ENCODE data around the gene KIF2C. TPM values are rescaled to one million over a fixed set of nuclear protein-coding genes. Genes with fewer than 3 reads are reported as not detected.

KIF2C gene
- total and polyA plus RNA-seq, 9 of the 15 experiments (the other 6 are each of a cell fraction or from before 2014, with no cell fraction given), result 84.9 to 226 (median 169) TPM

DNA sequence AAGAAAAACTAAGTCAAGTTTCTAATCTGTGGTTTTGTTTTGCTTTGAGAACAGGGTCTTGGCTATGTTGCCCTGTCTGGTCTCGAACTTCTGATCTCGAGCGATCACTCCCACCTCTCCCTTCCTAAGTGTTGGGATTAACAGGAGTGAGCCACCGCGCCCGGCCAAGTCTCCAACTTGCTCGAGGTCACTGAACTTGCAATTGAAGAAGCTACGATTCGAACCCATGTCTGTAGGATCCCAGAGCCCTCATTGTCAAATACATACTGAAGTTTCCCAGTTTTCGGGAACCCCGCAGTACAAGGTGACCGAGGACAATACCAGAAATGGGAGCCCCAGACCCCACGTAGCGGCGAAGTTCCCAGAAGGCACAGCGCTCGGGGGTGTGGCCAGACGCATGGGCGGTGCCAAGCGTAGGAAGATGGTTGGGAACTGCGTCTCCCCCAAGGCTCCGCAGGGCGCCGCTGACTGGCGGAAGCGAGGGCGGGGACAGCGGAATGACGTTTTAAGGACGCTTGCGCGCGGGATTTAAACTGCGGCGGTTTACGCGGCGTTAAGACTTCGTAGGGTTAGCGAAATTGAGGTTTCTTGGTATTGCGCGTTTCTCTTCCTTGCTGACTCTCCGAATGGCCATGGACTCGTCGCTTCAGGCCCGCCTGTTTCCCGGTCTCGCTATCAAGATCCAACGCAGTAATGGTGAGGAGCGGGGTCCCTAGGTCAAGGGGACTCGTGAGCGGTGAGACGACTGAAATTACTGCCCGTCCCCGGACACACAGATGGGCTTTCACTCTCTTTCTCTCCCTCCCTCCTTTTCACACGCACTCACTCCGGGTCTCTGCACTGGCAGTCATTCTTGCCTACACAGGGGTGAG, at the start of gene KIF2C (continued):
- TF ChIP-seq, protein P1, sequence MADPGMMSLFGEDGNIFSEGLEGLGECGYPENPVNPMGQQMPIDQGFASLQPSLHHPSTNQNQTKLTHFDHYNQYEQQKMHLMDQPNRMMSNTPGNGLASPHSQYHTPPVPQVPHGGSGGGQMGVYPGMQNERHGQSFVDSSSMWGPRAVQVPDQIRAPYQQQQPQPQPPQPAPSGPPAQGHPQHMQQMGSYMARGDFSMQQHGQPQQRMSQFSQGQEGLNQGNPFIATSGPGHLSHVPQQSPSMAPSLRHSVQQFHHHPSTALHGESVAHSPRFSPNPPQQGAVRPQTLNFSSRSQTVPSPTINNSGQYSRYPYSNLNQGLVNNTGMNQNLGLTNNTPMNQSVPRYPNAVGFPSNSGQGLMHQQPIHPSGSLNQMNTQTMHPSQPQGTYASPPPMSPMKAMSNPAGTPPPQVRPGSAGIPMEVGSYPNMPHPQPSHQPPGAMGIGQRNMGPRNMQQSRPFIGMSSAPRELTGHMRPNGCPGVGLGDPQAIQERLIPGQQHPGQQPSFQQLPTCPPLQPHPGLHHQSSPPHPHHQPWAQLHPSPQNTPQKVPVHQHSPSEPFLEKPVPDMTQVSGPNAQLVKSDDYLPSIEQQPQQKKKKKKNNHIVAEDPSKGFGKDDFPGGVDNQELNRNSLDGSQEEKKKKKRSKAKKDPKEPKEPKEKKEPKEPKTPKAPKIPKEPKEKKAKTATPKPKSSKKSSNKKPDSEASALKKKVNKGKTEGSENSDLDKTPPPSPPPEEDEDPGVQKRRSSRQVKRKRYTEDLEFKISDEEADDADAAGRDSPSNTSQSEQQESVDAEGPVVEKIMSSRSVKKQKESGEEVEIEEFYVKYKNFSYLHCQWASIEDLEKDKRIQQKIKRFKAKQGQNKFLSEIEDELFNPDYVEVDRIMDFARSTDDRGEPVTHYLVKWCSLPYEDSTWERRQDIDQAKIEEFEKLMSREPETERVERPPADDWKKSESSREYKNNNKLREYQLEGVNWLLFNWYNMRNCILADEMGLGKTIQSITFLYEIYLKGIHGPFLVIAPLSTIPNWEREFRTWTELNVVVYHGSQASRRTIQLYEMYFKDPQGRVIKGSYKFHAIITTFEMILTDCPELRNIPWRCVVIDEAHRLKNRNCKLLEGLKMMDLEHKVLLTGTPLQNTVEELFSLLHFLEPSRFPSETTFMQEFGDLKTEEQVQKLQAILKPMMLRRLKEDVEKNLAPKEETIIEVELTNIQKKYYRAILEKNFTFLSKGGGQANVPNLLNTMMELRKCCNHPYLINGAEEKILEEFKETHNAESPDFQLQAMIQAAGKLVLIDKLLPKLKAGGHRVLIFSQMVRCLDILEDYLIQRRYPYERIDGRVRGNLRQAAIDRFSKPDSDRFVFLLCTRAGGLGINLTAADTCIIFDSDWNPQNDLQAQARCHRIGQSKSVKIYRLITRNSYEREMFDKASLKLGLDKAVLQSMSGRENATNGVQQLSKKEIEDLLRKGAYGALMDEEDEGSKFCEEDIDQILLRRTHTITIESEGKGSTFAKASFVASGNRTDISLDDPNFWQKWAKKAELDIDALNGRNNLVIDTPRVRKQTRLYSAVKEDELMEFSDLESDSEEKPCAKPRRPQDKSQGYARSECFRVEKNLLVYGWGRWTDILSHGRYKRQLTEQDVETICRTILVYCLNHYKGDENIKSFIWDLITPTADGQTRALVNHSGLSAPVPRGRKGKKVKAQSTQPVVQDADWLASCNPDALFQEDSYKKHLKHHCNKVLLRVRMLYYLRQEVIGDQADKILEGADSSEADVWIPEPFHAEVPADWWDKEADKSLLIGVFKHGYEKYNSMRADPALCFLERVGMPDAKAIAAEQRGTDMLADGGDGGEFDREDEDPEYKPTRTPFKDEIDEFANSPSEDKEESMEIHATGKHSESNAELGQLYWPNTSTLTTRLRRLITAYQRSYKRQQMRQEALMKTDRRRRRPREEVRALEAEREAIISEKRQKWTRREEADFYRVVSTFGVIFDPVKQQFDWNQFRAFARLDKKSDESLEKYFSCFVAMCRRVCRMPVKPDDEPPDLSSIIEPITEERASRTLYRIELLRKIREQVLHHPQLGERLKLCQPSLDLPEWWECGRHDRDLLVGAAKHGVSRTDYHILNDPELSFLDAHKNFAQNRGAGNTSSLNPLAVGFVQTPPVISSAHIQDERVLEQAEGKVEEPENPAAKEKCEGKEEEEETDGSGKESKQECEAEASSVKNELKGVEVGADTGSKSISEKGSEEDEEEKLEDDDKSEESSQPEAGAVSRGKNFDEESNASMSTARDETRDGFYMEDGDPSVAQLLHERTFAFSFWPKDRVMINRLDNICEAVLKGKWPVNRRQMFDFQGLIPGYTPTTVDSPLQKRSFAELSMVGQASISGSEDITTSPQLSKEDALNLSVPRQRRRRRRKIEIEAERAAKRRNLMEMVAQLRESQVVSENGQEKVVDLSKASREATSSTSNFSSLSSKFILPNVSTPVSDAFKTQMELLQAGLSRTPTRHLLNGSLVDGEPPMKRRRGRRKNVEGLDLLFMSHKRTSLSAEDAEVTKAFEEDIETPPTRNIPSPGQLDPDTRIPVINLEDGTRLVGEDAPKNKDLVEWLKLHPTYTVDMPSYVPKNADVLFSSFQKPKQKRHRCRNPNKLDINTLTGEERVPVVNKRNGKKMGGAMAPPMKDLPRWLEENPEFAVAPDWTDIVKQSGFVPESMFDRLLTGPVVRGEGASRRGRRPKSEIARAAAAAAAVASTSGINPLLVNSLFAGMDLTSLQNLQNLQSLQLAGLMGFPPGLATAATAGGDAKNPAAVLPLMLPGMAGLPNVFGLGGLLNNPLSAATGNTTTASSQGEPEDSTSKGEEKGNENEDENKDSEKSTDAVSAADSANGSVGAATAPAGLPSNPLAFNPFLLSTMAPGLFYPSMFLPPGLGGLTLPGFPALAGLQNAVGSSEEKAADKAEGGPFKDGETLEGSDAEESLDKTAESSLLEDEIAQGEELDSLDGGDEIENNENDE (IDR thresholded peaks at IDR 0.05; ENCODE audit: low read depth, low read length), result no peak
- TF ChIP-seq, protein P2, sequence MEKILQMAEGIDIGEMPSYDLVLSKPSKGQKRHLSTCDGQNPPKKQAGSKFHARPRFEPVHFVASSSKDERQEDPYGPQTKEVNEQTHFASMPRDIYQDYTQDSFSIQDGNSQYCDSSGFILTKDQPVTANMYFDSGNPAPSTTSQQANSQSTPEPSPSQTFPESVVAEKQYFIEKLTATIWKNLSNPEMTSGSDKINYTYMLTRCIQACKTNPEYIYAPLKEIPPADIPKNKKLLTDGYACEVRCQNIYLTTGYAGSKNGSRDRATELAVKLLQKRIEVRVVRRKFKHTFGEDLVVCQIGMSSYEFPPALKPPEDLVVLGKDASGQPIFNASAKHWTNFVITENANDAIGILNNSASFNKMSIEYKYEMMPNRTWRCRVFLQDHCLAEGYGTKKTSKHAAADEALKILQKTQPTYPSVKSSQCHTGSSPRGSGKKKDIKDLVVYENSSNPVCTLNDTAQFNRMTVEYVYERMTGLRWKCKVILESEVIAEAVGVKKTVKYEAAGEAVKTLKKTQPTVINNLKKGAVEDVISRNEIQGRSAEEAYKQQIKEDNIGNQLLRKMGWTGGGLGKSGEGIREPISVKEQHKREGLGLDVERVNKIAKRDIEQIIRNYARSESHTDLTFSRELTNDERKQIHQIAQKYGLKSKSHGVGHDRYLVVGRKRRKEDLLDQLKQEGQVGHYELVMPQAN (IDR thresholded peaks at IDR 0.05; ENCODE audit: borderline replicate concordance), result peak; percentile 96
- TF ChIP-seq RBM34 (IDR thresholded peaks at IDR 0.05; ENCODE audit: borderline replicate concordance, insufficient read depth, low read length), result no peak
- TF ChIP-seq, protein P3, sequence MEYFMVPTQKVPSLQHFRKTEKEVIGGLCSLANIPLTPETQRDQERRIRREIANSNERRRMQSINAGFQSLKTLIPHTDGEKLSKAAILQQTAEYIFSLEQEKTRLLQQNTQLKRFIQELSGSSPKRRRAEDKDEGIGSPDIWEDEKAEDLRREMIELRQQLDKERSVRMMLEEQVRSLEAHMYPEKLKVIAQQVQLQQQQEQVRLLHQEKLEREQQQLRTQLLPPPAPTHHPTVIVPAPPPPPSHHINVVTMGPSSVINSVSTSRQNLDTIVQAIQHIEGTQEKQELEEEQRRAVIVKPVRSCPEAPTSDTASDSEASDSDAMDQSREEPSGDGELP (CRISPR knock-in tag; IDR thresholded peaks at IDR 0.05; ENCODE audit: borderline replicate concordance), result peak; percentile 78; the same call in 1 of the 2 replicates
- no peak for TF ChIP-seq FOS (IDR thresholded peaks at IDR 0.05; ENCODE audit: extremely low read depth, insufficient read length)
- peak; percentile 74; the same call in 1 of the 2 replicates for TF ChIP-seq HDAC2 (IDR thresholded peaks at IDR 0.05)
- no peak for TF ChIP-seq BRCA1 (IDR thresholded peaks at IDR 0.05)
- no peak for TF ChIP-seq BRCA1 (CRISPR knock-in tag; IDR thresholded peaks at IDR 0.05)
- no peak for TF ChIP-seq KDM2B (CRISPR knock-in tag; IDR thresholded peaks at IDR 0.05)
- peak in 1 of 2 experiments; percentile 38; a peak in 2 of 4 replicates for TF ChIP-seq CSDE1 (IDR thresholded peaks at IDR 0.05)
- no peak for TF ChIP-seq KAT8 (IDR thresholded peaks at IDR 0.05; ENCODE audit: low read depth)
- no peak for TF ChIP-seq NR4A1 (CRISPR knock-in tag; IDR thresholded peaks at IDR 0.05)
- TF ChIP-seq NR4A1 (tag; IDR thresholded peaks at IDR 0.05), result no peak
- TF ChIP-seq DPF2 (IDR thresholded peaks at IDR 0.05), result peak; percentile 67; the same call in 1 of the 2 replicates

All from K562 (cell line).